Measurements from ENCODE around the gene CASP5. TPM values are rescaled to one million over a fixed set of nuclear protein-coding genes. Genes with fewer than 3 reads are reported as not detected.
"Not testable (repeated sequence)": the region's sequence is repeated elsewhere in the genome, so short reads cannot be mapped to it uniquely, and the experiment has no call there.

CASP5 gene
- total RNA-seq, 4 donors from 2014 or later: not detected

GRCh38 chr11:105040703-105041102 lies 17.7 kb upstream of the CASP5 start:
- H3K27ac ChIP-seq: no peak overlapping the region
- no peaks in the 10 kb centered on the region for H3K9me3 ChIP-seq
- H3K36me3 ChIP-seq: no peaks in the 10 kb centered on the region
- no peaks in the 10 kb centered on the region for H3K4me1 ChIP-seq
- H3K27me3 ChIP-seq: no peaks in the 10 kb centered on the region
- no peak for TF ChIP-seq CTCF (IDR thresholded peaks at IDR 0.05)
- no peak for TF ChIP-seq POLR2A (IDR thresholded peaks at IDR 0.05)
- intact Hi-C loops (cut with DNase I): no loop called here
- no peak for DNase-seq
- WGBS, 2 donors: 67 to 68% methylated on average over 2 of the region's 2 CpGs
- no peak overlapping the region for H3K4me3 ChIP-seq (replicated peaks in 1 of 3)

GRCh38 chr11:105034813-105035620 lies 12.0 kb upstream of the CASP5 start, which contains the start of gene CASP1:
TSS of gene CASP1 (minus strand) at chr11:105035144. CDS start at chr11:105035113, 31 bp downstream.
- Histone ChIP-seq H3K36me3 (no peaks in the 10 kb centered on the region), H3K9me3 (no peaks in the 10 kb centered on the region), H3K27me3 (no peaks in the 10 kb centered on the region), H3K27ac (peak within 1 kb of the TSS in 2 of 3 donors; percentile 15 to 43), H3K4me3 (replicated peaks in 1 of 3) (peak within 1 kb of the TSS in 1 of 3 donors; percentile 14), H3K4me1 (no peaks in the 10 kb centered on the region)
- intact Hi-C loops (cut with DNase I): no loop called here
- 53 to 74% methylated on average over 3 of the region's 3 CpGs for WGBS, 2 donors
- DNase-seq: no peak
- TF ChIP-seq CTCF (IDR thresholded peaks at IDR 0.05) (no peak), POLR2A (IDR thresholded peaks at IDR 0.05) (peak in 1 of 2 donors; percentile 22)

GRCh38 chr11:105034388-105034787 lies 11.4 kb upstream of the CASP5 start:
- H3K4me1 ChIP-seq; intact Hi-C loops (cut with DNase I): not testable (repeated sequence)
- WGBS, 2 donors: 78 to 81% methylated on average over 2 of the region's 2 CpGs

GRCh38 chr11:105033781-105034180 lies 10.8 kb upstream of the CASP5 start:
- Histone ChIP-seq H3K36me3 (peaks cover 0 to 3% of the 10 kb centered on the region in 2 donors), H3K4me1 (no peaks in the 10 kb centered on the region), H3K4me3 (replicated peaks in 1 of 3) (no peak overlapping the region), H3K27ac (no peak overlapping the region), H3K9me3 (no peaks in the 10 kb centered on the region), H3K27me3 (no peaks in the 10 kb centered on the region)
- DNase-seq: no peak
- intact Hi-C loops (cut with DNase I): no loop called here
- TF ChIP-seq POLR2A (IDR thresholded peaks at IDR 0.05): no peak
- TF ChIP-seq CTCF (IDR thresholded peaks at IDR 0.05): no peak
- WGBS, 2 donors: 78 to 92% methylated on average over 1 of the region's 1 CpG

More at GRCh38 chr11:105034388-105034787, 11.4 kb upstream of the CASP5 start:
- not testable (repeated sequence) for H3K36me3 ChIP-seq, DNase-seq, H3K9me3 ChIP-seq, H3K27me3 ChIP-seq
- peak overlapping the region in 1 of 3 donors; percentile 14 for H3K4me3 ChIP-seq (replicated peaks in 1 of 3)
- H3K27ac ChIP-seq: peak overlapping the region in 2 of 3 donors; percentile 15 to 43

- H3K4me3 ChIP-seq (replicated peaks in 1 of 3): no peak overlapping the region
- no peaks in the 10 kb centered on the region for H3K9me3 ChIP-seq
- H3K27me3 ChIP-seq: no peaks in the 10 kb centered on the region
- intact Hi-C loops (cut with DNase I): no loop called here
- no peaks in the 10 kb centered on the region for H3K4me1 ChIP-seq
- no peak for DNase-seq
- WGBS, 2 donors: 76 to 88% methylated on average over 3 of the region's 3 CpGs
- H3K27ac ChIP-seq: no peak overlapping the region
- peaks cover 0 to 3% of the 10 kb centered on the region in 2 donors for H3K36me3 ChIP-seq
- no peak for TF ChIP-seq CTCF (IDR thresholded peaks at IDR 0.05)
- no peak for TF ChIP-seq POLR2A (IDR thresholded peaks at IDR 0.05)
These were observed 10.4 kb upstream of the CASP5 start for GRCh38 chr11:105033343-105033742.

All from thyroid gland (tissue), 4 donors.